Suprapubic skin (tissue), 4 donors: ENCODE measurements around the gene RRP1. TPM values are rescaled to one million over a fixed set of nuclear protein-coding genes. Genes with fewer than 3 reads are reported as not detected.
A peak's percentile ranks its signal among the peaks of the same experiment; 100 is the strongest.

Experiments used
- DNase-seq, 2 donors: peaks; one replicate each; pipeline ENCODE4 v3.0.0-alpha.2; 2019; ENCODE audit warnings: low spot score in 2 of 2
- H3K27ac ChIP-seq: fragments of 200-600 bp; sonication (generic); one replicate; pipeline ENCODE4 v1.5.1; 2019
- H3K27me3 ChIP-seq: fragments of 200-600 bp; sonication (generic); one replicate; pipeline ENCODE4 v1.5.1; 2019
- H3K36me3 ChIP-seq: fragments of 200-600 bp; sonication (generic); one replicate; pipeline ENCODE4 v1.5.1; 2019
- H3K4me1 ChIP-seq: fragments of 200-600 bp; sonication (generic); one replicate; pipeline ENCODE4 v1.5.1; 2019
- H3K4me3 ChIP-seq: fragments of 200-600 bp; sonication (generic); one replicate; pipeline ENCODE4 v1.5.1; 2019; ENCODE audit warnings: mild to moderate bottlenecking
- H3K9me3 ChIP-seq: fragments of 200-600 bp; sonication (generic); one replicate; pipeline ENCODE4 v1.5.1; 2019
- CTCF ChIP-seq, 2 donors: fragments of 200-600 bp in 1 of 2; fragments of 450-650 bp in 1 of 2; sonication (generic) in 1 of 2; IDR thresholded peaks; one replicate each; pipeline ENCODE4 v1.5.1; 2016 to 2019; ENCODE audit warnings: antibody characterized with exemption in 2 of 2, mild to moderate bottlenecking in 1 of 2, moderate library complexity in 1 of 2
- EP300 ChIP-seq: sonication (generic); formaldehyde crosslinking; IDR thresholded peaks from one replicate; pipeline ENCODE4 v1.6.1; 2017; ENCODE audit warnings: antibody characterized with exemption
- POLR2A ChIP-seq, 2 donors: fragments of 450-650 bp; IDR thresholded peaks; one replicate each; pipeline ENCODE4 v1.6.1; 2017; ENCODE audit warnings: antibody characterized with exemption in 2 of 2, mild to moderate bottlenecking in 2 of 2, moderate library complexity in 2 of 2
- POLR2AphosphoS5 ChIP-seq, 3 donors: sonication (generic); formaldehyde crosslinking; IDR thresholded peaks; one replicate each; pipeline ENCODE4 v1.6.1; 2017; ENCODE audit warnings: antibody characterized with exemption in 3 of 3
- WGBS: methylation state at CpG from one replicate; pipeline ENCODE4 v1.1.5; 2018; 5-methylcytosine and 5-hydroxymethylcytosine counted together
- total RNA-seq, 4 donors: library from RNA; depleted of rRNA; stranded (reverse); fragments of >200 nt; gene quantifications; one replicate each; pipeline ENCODE4 v1.1.0, GENCODE V29; 2016

The RRP1 gene
- total RNA-seq, 4 donors from 2014 or later, result 22.5 to 34.6 (median 28.4) TPM

GRCh38 chr21:43808832-43809251 lies 19.5 kb downstream of the RRP1 start:
- TF ChIP-seq POLR2AphosphoS5 (IDR thresholded peaks at IDR 0.05) (no peak), EP300 (no peak), POLR2A (IDR thresholded peaks at IDR 0.05) (no peak), CTCF (IDR thresholded peaks at IDR 0.05) (no peak)
- Histone ChIP-seq H3K27ac (no peak overlapping the region), H3K36me3 (peaks cover 15% of the 10 kb centered on the region), H3K9me3 (no peaks in the 10 kb centered on the region), H3K4me1 (peaks cover 49% of the 10 kb centered on the region), H3K4me3 (no peak overlapping the region), H3K27me3 (no peaks in the 10 kb centered on the region)
- no peak for DNase-seq
- 57% methylated on average over 18 of the region's 22 CpGs for WGBS

GRCh38 chr21:43809346-43809799 lies 20.0 kb downstream of the RRP1 start:
- no peaks in the 10 kb centered on the region for H3K27me3 ChIP-seq
- H3K4me1 ChIP-seq, result peaks cover 53% of the 10 kb centered on the region
- WGBS, result 68% methylated on average over 11 of the region's 16 CpGs
- H3K27ac ChIP-seq, result no peak overlapping the region
- DNase-seq, result no peak
- H3K36me3 ChIP-seq, result peaks cover 9% of the 10 kb centered on the region
- H3K9me3 ChIP-seq, result no peaks in the 10 kb centered on the region
- no peak overlapping the region for H3K4me3 ChIP-seq
- TF ChIP-seq CTCF (IDR thresholded peaks at IDR 0.05), result no peak
- TF ChIP-seq POLR2A (IDR thresholded peaks at IDR 0.05), result no peak
- no peak for TF ChIP-seq EP300
- no peak for TF ChIP-seq POLR2AphosphoS5 (IDR thresholded peaks at IDR 0.05)

- peaks cover 3% of the 10 kb centered on the region for H3K36me3 ChIP-seq
Measured at GRCh38 chr21:43809853-43810504, 20.6 kb downstream of the RRP1 start.

GRCh38 chr21:43810505-43811261 lies 21.3 kb downstream of the RRP1 start:
- TF ChIP-seq EP300, result no peak
- TF ChIP-seq POLR2A (IDR thresholded peaks at IDR 0.05), result no peak
- TF ChIP-seq CTCF (IDR thresholded peaks at IDR 0.05), result peak; percentile 81 to 94
- peak overlapping the region; percentile 59 for H3K27ac ChIP-seq

More at GRCh38 chr21:43809853-43810504, 20.6 kb downstream of the RRP1 start:
- no peak for TF ChIP-seq CTCF (IDR thresholded peaks at IDR 0.05)
- TF ChIP-seq POLR2A (IDR thresholded peaks at IDR 0.05), result no peak
- TF ChIP-seq POLR2AphosphoS5 (IDR thresholded peaks at IDR 0.05), result no peak
- 50% methylated on average over 23 of the region's 26 CpGs for WGBS
- peaks cover 57% of the 10 kb centered on the region for H3K4me1 ChIP-seq
- DNase-seq, result no peak
- H3K27me3 ChIP-seq, result no peaks in the 10 kb centered on the region
- H3K4me3 ChIP-seq, result no peak overlapping the region
- H3K27ac ChIP-seq, result no peak overlapping the region
- no peaks in the 10 kb centered on the region for H3K9me3 ChIP-seq

More at GRCh38 chr21:43810505-43811261, 21.3 kb downstream of the RRP1 start:
- peaks cover 58% of the 10 kb centered on the region for H3K4me1 ChIP-seq
- H3K36me3 ChIP-seq, result peaks cover 3% of the 10 kb centered on the region
- peak; percentile 89 to 91 for DNase-seq
- H3K27me3 ChIP-seq, result no peaks in the 10 kb centered on the region
- H3K4me3 ChIP-seq, result peak overlapping the region; percentile 48
- WGBS, result 13% methylated on average over 12 of the region's 23 CpGs
- H3K9me3 ChIP-seq, result no peaks in the 10 kb centered on the region
